Body of pancreas (tissue), 4 donors: ENCODE data around the gene TIMP2.

Experiments used
- POLR2A ChIP-seq, 3 donors: fragments of 450-650 bp; IDR thresholded peaks; one replicate each; pipeline ENCODE4 v1.6.1; 2016; ENCODE audit warnings: antibody characterized with exemption in 3 of 3, mild to moderate bottlenecking in 2 of 3
- TF ChIP-seq, protein P1 (sequence below), 7 experiments: fragments of 450-650 bp in 4 of 7; fragments of 200-600 bp in 3 of 7; sonication (generic) in 3 of 7; IDR thresholded peaks; one replicate each; pipeline ENCODE4 v1.5.1; 2016 to 2019; ENCODE audit warnings: antibody characterized with exemption in 7 of 7

DNA sequence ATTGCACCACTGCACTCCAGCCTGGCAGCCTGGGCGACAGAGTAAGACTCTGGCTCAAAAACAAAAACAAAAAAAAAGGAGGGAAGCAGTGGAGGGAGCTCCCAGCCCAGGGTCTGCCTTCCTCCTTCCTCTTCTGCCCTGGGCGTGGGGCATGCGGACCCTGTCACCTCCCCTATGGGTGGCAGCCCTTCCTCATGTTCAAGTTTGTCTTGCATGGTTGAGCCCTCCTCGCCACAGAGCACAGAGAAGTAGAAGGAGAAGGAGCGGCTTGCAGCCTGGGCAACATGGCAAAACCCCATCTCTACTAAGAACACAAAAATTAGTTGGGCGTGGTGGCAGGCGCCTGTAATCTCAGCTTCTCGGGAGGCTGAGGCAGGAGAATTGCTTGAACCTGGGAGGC, 21.4 kb upstream of the TIMP2 start:
- TF ChIP-seq, protein P1, sequence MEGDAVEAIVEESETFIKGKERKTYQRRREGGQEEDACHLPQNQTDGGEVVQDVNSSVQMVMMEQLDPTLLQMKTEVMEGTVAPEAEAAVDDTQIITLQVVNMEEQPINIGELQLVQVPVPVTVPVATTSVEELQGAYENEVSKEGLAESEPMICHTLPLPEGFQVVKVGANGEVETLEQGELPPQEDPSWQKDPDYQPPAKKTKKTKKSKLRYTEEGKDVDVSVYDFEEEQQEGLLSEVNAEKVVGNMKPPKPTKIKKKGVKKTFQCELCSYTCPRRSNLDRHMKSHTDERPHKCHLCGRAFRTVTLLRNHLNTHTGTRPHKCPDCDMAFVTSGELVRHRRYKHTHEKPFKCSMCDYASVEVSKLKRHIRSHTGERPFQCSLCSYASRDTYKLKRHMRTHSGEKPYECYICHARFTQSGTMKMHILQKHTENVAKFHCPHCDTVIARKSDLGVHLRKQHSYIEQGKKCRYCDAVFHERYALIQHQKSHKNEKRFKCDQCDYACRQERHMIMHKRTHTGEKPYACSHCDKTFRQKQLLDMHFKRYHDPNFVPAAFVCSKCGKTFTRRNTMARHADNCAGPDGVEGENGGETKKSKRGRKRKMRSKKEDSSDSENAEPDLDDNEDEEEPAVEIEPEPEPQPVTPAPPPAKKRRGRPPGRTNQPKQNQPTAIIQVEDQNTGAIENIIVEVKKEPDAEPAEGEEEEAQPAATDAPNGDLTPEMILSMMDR (IDR thresholded peaks at IDR 0.05), result no peak
- no peak for TF ChIP-seq POLR2A (IDR thresholded peaks at IDR 0.05)
